HCT116 (cell line): ENCODE data around the gene SPATA6.

ENCODE experiments used
- CBX3 ChIP-seq: IDR thresholded peaks from 2 replicates; pipeline ENCODE4 v1.6.1; 2012; ENCODE audit warnings: low read depth
- EGR1 ChIP-seq: IDR thresholded peaks from 2 replicates; pipeline ENCODE4 v1.6.1; 2012; ENCODE audit warnings: low read depth
- ELF1 ChIP-seq: IDR thresholded peaks from 2 replicates; pipeline ENCODE4 v1.6.1; 2012; ENCODE audit warnings: low read depth, borderline replicate concordance
- EZH2 ChIP-seq: fragments of 200-600 bp; sonication (generic); IDR thresholded peaks from 2 replicates; pipeline ENCODE4 v1.6.1; 2017; ENCODE audit warnings: antibody characterized with exemption, mixed run types
- EZH2phosphoT487 ChIP-seq: fragments of 200-600 bp; IDR thresholded peaks from 2 replicates; pipeline ENCODE4 v1.6.1; 2018; ENCODE audit warnings: antibody characterized with exemption, borderline replicate concordance
- MAX ChIP-seq: IDR thresholded peaks from 2 replicates; pipeline ENCODE4 v1.6.1; 2012
- POLR2A ChIP-seq: IDR thresholded peaks from 2 replicates; pipeline ENCODE4 v1.7.0; 2011; ENCODE audit warnings: borderline replicate concordance; ENCODE audit not compliant: insufficient read depth, insufficient read length; ENCODE audit errors: extremely low read depth
- RAD21 ChIP-seq: IDR thresholded peaks from 2 replicates; pipeline ENCODE4 v1.6.1; 2012; ENCODE audit warnings: low read depth, mild to moderate bottlenecking
- SIN3A ChIP-seq: IDR thresholded peaks from 2 replicates; pipeline ENCODE4 v1.6.1; 2012; ENCODE audit warnings: low read depth
- YY1 ChIP-seq: IDR thresholded peaks from 2 replicates; pipeline ENCODE4 v1.6.1; 2011; ENCODE audit warnings: low read length, low read depth, moderate library complexity, mild to moderate bottlenecking; ENCODE audit not compliant: insufficient replicate concordance; ENCODE audit errors: extremely low read depth
- ZNF274 ChIP-seq: fragments of 200-500 bp; sonication (Bioruptor generic); IDR thresholded peaks from 2 replicates; pipeline ENCODE4 v1.6.1; 2014; ENCODE audit warnings: mild to moderate bottlenecking, low read depth, low read length, inconsistent platforms
- TF ChIP-seq, protein P1 (sequence below), 3 experiments: fragments of 200-600 bp in 1 of 3; sonication (generic) in 1 of 3; IDR thresholded peaks in 2 of 3; conservative IDR thresholded peaks in 1 of 3; 2 replicates each; pipeline ENCODE4 v1.5.1; 2012 to 2017; ENCODE audit warnings: low read depth in 2 of 3, low read length in 2 of 3, antibody characterized with exemption in 1 of 3, borderline replicate concordance in 1 of 3, control low read depth in 1 of 3, mild to moderate bottlenecking in 1 of 3, mixed read lengths in 1 of 3, mixed run types in 1 of 3, moderate library complexity in 1 of 3; ENCODE audit not compliant: insufficient read depth in 1 of 3

GRCh38 chr1:48402599-48402998 is 69.4 kb downstream of the SPATA6 start:
- TF ChIP-seq POLR2A (no peak), EGR1 (no peak), CBX3 (no peak), YY1 (no peak), EZH2 (no peak), ZNF274 (no peak), SIN3A (no peak), RAD21 (no peak), MAX (no peak), ELF1 (no peak), EZH2phosphoT487 (no peak)
- TF ChIP-seq, protein P1, sequence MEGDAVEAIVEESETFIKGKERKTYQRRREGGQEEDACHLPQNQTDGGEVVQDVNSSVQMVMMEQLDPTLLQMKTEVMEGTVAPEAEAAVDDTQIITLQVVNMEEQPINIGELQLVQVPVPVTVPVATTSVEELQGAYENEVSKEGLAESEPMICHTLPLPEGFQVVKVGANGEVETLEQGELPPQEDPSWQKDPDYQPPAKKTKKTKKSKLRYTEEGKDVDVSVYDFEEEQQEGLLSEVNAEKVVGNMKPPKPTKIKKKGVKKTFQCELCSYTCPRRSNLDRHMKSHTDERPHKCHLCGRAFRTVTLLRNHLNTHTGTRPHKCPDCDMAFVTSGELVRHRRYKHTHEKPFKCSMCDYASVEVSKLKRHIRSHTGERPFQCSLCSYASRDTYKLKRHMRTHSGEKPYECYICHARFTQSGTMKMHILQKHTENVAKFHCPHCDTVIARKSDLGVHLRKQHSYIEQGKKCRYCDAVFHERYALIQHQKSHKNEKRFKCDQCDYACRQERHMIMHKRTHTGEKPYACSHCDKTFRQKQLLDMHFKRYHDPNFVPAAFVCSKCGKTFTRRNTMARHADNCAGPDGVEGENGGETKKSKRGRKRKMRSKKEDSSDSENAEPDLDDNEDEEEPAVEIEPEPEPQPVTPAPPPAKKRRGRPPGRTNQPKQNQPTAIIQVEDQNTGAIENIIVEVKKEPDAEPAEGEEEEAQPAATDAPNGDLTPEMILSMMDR (IDR thresholded peaks at IDR 0.05 in 2 of 3, conservative IDR thresholded peaks at IDR 0.05 in 1 of 3; ENCODE audit: borderline replicate concordance in 1 of 3, insufficient read depth in 1 of 3, low read depth in 2 of 3, low read length in 2 of 3): no peak
